ENCODE measurements around the gene PFKFB1.
A peak's percentile ranks its signal among the peaks of the same experiment; 100 is the strongest.

Gene PFKFB1

GRCh38 chrX:54994099-54994498 is at the start of gene PFKFB1:
Gene PFKFB1, minus strand, starts transcription at chrX:54994188. Its CDS starts 181 bp downstream, at chrX:54994007.
- DNase-seq: no peak

- DNase-seq: no peak
These were observed 47.5 kb upstream of the PFKFB1 start for GRCh38 chrX:55041514-55041913.

GRCh38 chrX:55039471-55039870 is 45.5 kb upstream of the PFKFB1 start:
- DNase-seq: no peak

GRCh38 chrX:55033429-55033828 is 39.4 kb upstream of the PFKFB1 start:
- DNase-seq: no peak

- no peak for DNase-seq
These were observed 36.5 kb upstream of the PFKFB1 start, which contains the start of gene ALAS2 for GRCh38 chrX:55030271-55031205. Gene ALAS2, minus strand, starts transcription at chrX:55030977. Its CDS starts 4,977 bp downstream, at chrX:55026000.

- DNase-seq: no peak
These were observed 35.3 kb upstream of the PFKFB1 start for GRCh38 chrX:55029291-55029690.

GRCh38 chrX:55028611-55029010 is 34.6 kb upstream of the PFKFB1 start:
- no peak for DNase-seq

GRCh38 chrX:55028040-55028439 is 34.1 kb upstream of the PFKFB1 start:
- DNase-seq: no peak

- DNase-seq: no peak
These were observed 32.9 kb upstream of the PFKFB1 start for GRCh38 chrX:55026840-55027239.

- no peak for DNase-seq
These were observed 32.2 kb upstream of the PFKFB1 start for GRCh38 chrX:55026143-55026542.

- DNase-seq: no peak
These were observed 20.9 kb upstream of the PFKFB1 start for GRCh38 chrX:55014897-55015299.

GRCh38 chrX:55011294-55011693 is 17.3 kb upstream of the PFKFB1 start:
- DNase-seq: no peak

GRCh38 chrX:55008571-55009358 is 14.8 kb upstream of the PFKFB1 start:
- peak; percentile 17 for DNase-seq

GRCh38 chrX:55007656-55008055 is 13.7 kb upstream of the PFKFB1 start:
- no peak for DNase-seq

GRCh38 chrX:55006827-55007621 is 13.0 kb upstream of the PFKFB1 start:
- no peak for DNase-seq

GRCh38 chrX:55005256-55005655 is 11.3 kb upstream of the PFKFB1 start:
- DNase-seq: no peak

- DNase-seq: no peak
These were observed 10.2 kb upstream of the PFKFB1 start for GRCh38 chrX:55004231-55004630.

- peak; percentile 86 for DNase-seq
These were observed 6.0 kb upstream of the PFKFB1 start, which contains the start of gene APEX2 for GRCh38 chrX:54999717-55000598. Gene APEX2, plus strand, starts transcription at chrX:55000363. Its CDS starts 60 bp downstream, at chrX:55000423.

GRCh38 chrX:54995621-54996020 is 1.6 kb upstream of the PFKFB1 start:
- no peak for DNase-seq

GRCh38 chrX:54994668-54995351 is 822 bp upstream of the PFKFB1 start:
- no peak for DNase-seq

All from GDM1 (cell line).